Esophagus squamous epithelium (tissue), 5 donors: ENCODE measurements around the gene CALCA. TPM values are rescaled to one million over a fixed set of nuclear protein-coding genes. Genes with fewer than 3 reads are reported as not detected.

Source experiments
- DNase-seq: peaks from one replicate; lab custom pipeline; 2025; lab: John Stamatoyannopoulos, UW
- H3K27ac ChIP-seq, 4 donors: fragments of 200-600 bp; sonication (generic); one replicate each; pipeline ENCODE4 v1.5.1; 2016 to 2019; ENCODE audit warnings: mild to moderate bottlenecking in 1 of 4
- H3K27me3 ChIP-seq, 4 donors: fragments of 200-600 bp; sonication (generic); 1 replicate in 3 of 4; 2 replicates in 1 of 4; pipeline versions ENCODE4 v1.5.1 to v1.6.0; 2017 to 2021; ENCODE audit warnings: antibody characterized with exemption in 1 of 4
- H3K36me3 ChIP-seq, 3 donors: fragments of 200-600 bp; sonication (generic); one replicate each; pipeline ENCODE4 v1.5.1; 2016 to 2019
- H3K4me1 ChIP-seq, 3 donors: fragments of 200-600 bp; sonication (generic); one replicate each; pipeline ENCODE4 v1.5.1; 2017 to 2019
- H3K4me3 ChIP-seq, 4 donors: fragments of 200-600 bp; sonication (generic); 1 replicate in 3 of 4; 2 replicates in 1 of 4; pipeline ENCODE4 v1.5.1; 2016 to 2019; ENCODE audit warnings: mild to moderate bottlenecking in 2 of 4, moderate library complexity in 1 of 4
- H3K9me3 ChIP-seq, 3 donors: fragments of 200-600 bp; sonication (generic); one replicate each; pipeline ENCODE4 v1.5.1; 2016 to 2019
- CTCF ChIP-seq, 6 experiments: fragments of 450-650 bp in 4 of 6; fragments of 200-600 bp in 2 of 6; sonication (generic) in 2 of 6; IDR thresholded peaks; one replicate each; pipeline ENCODE4 v1.5.1; 2016 to 2019; ENCODE audit warnings: antibody characterized with exemption in 6 of 6, mild to moderate bottlenecking in 4 of 6, moderate library complexity in 4 of 6
- POLR2A ChIP-seq, 4 donors: fragments of 450-650 bp; IDR thresholded peaks; one replicate each; pipeline ENCODE4 v1.6.1; 2017; ENCODE audit warnings: antibody characterized with exemption in 4 of 4, mild to moderate bottlenecking in 4 of 4, moderate library complexity in 3 of 4
- WGBS, 2 donors: methylation state at CpG; one replicate each; pipeline ENCODE4 v1.1.5; 2018; 5-methylcytosine and 5-hydroxymethylcytosine counted together
- intact Hi-C: fragments of 100-400 bp; cut with DNase I; formaldehyde crosslinking; loops from one replicate; pipeline ENCODE4 v1.15.0; 2022
- total RNA-seq, 4 donors: library from RNA; depleted of rRNA; stranded (reverse); fragments of >200 nt; gene quantifications; one replicate each; pipeline ENCODE4 v1.1.0, GENCODE V29; 2016
- donor health status: DM: yes; HTN: yes; CAD: no.

The CALCA gene
- total RNA-seq, 4 donors from 2014 or later: not detected

- no peak for DNase-seq
- peak overlapping the region in 3 of 4 donors; percentile 8 to 55 (median 22) for H3K4me3 ChIP-seq
Measured at GRCh38 chr11:14973621-14974514, 1.7 kb upstream of the CALCA start.

GRCh38 chr11:14972581-14973495 lies 687 bp upstream of the CALCA start:
- DNase-seq: no peak
- H3K4me1 ChIP-seq: peaks cover 14 to 38% (median 25%) of the 10 kb centered on the region in 3 donors
- H3K36me3 ChIP-seq: no peaks in the 10 kb centered on the region
- 10 to 25% methylated on average over 13 to 15 of the region's 22 CpGs for WGBS, 2 donors
- no peak for TF ChIP-seq POLR2A (IDR thresholded peaks at IDR 0.05)
- TF ChIP-seq CTCF (IDR thresholded peaks at IDR 0.05): no peak
- no peaks in the 10 kb centered on the region for H3K9me3 ChIP-seq
- intact Hi-C loops: no loop called here
- H3K27ac ChIP-seq: no peak overlapping the region
- H3K27me3 ChIP-seq: peaks cover 10 to 94% (median 15%) of the 10 kb centered on the region in 4 donors
- H3K4me3 ChIP-seq: no peak overlapping the region

More at GRCh38 chr11:14973621-14974514, 1.7 kb upstream of the CALCA start:
- no peak for TF ChIP-seq POLR2A (IDR thresholded peaks at IDR 0.05)
- no peak for TF ChIP-seq CTCF (IDR thresholded peaks at IDR 0.05)
- H3K27ac ChIP-seq: no peak overlapping the region
- H3K9me3 ChIP-seq: no peaks in the 10 kb centered on the region
- 3 to 8% methylated on average over 13 to 17 of the region's 64 CpGs for WGBS, 2 donors
- intact Hi-C loops: no loop called here
- H3K27me3 ChIP-seq: peaks cover 10 to 89% (median 15%) of the 10 kb centered on the region in 4 donors
- no peaks in the 10 kb centered on the region for H3K36me3 ChIP-seq
- peaks cover 14 to 38% (median 25%) of the 10 kb centered on the region in 3 donors for H3K4me1 ChIP-seq

GRCh38 chr11:14969901-14970323 lies 2.2 kb downstream of the CALCA start:
- Histone ChIP-seq H3K27me3 (peaks cover 9 to 72% (median 11%) of the 10 kb centered on the region in 4 donors), H3K4me1 (peaks cover 14 to 32% (median 24%) of the 10 kb centered on the region in 3 donors), H3K27ac (no peak overlapping the region), H3K36me3 (no peaks in the 10 kb centered on the region), H3K9me3 (no peaks in the 10 kb centered on the region), H3K4me3 (no peak overlapping the region)
- TF ChIP-seq POLR2A (IDR thresholded peaks at IDR 0.05) (no peak), CTCF (IDR thresholded peaks at IDR 0.05) (peak in 4 of 6 experiments; percentile 16 to 51 (median 18))
- DNase-seq: no peak
- intact Hi-C loops: no loop called here
- WGBS, 2 donors: 43% methylated on average over 1 of the region's 7 CpGs; no CpG with 5 or more reads in 1 of the 2 donors

- no peaks in the 10 kb centered on the region for H3K9me3 ChIP-seq
- no peaks in the 10 kb centered on the region for H3K36me3 ChIP-seq
- intact Hi-C loops: no loop called here
- no peak for DNase-seq
- H3K27me3 ChIP-seq: peaks cover 0 to 50% (median 6%) of the 10 kb centered on the region in 4 donors
- H3K27ac ChIP-seq: no peak overlapping the region
- H3K4me3 ChIP-seq: no peak overlapping the region
- peaks cover 6 to 12% (median 6%) of the 10 kb centered on the region in 3 donors for H3K4me1 ChIP-seq
- WGBS, 2 donors: 56 to 82% methylated on average over 3 to 5 of the region's 5 CpGs
- TF ChIP-seq CTCF (IDR thresholded peaks at IDR 0.05) (no peak), POLR2A (IDR thresholded peaks at IDR 0.05) (no peak)
Measured at GRCh38 chr11:14967581-14968243, 4.4 kb downstream of the CALCA start.
